PFSK-1 (cell line): ENCODE measurements around the gene ISOC1.

ENCODE experiments used
- FOXP2 ChIP-seq: optimal IDR thresholded peaks from 2 replicates; pipeline ENCODE3; 2011; ENCODE audit warnings: borderline replicate concordance, control low read depth, inconsistent platforms; ENCODE audit not compliant: insufficient read depth; ENCODE audit errors: extremely low read length, extremely low read depth
- POLR2AphosphoS5 ChIP-seq: IDR thresholded peaks from 2 replicates; pipeline ENCODE4 v1.6.1; 2012; ENCODE audit warnings: low read depth, mild to moderate bottlenecking, control low read depth, low read length, moderate library complexity
- REST ChIP-seq, 2 experiments: IDR thresholded peaks; 2 replicates each; pipeline versions ENCODE4 v1.6.1 to v1.8.0; 2011 to 2012; ENCODE audit warnings: low read depth in 2 of 2, low read length in 2 of 2, control low read depth in 1 of 2, inconsistent platforms in 1 of 2, mild to moderate bottlenecking in 1 of 2, moderate library complexity in 1 of 2; ENCODE audit not compliant: insufficient read depth in 1 of 2
- SIN3A ChIP-seq: IDR thresholded peaks from 2 replicates; pipeline ENCODE4 v1.6.1; 2012; ENCODE audit warnings: mild to moderate bottlenecking, low read length, moderate library complexity, borderline replicate concordance; ENCODE audit not compliant: insufficient read depth
- TAF1 ChIP-seq: IDR thresholded peaks from 2 replicates; pipeline ENCODE4 v1.6.1; 2012; ENCODE audit warnings: low read length, control low read depth, borderline replicate concordance; ENCODE audit not compliant: insufficient read depth

Gene ISOC1

GRCh38 chr5:129098488-129099183 is 4.1 kb downstream of the ISOC1 start:
- TF ChIP-seq TAF1 = no peak
- TF ChIP-seq REST (IDR thresholded peaks at IDR 0.05; ENCODE audit: insufficient read depth in 1 of 2, low read depth in 2 of 2, low read length in 2 of 2) = no peak
- TF ChIP-seq POLR2AphosphoS5 = no peak
- TF ChIP-seq SIN3A = no peak
- no peak for TF ChIP-seq FOXP2

- no peak for TF ChIP-seq FOXP2
- no peak for TF ChIP-seq TAF1
- TF ChIP-seq POLR2AphosphoS5 = no peak
- TF ChIP-seq SIN3A = no peak
- TF ChIP-seq REST (IDR thresholded peaks at IDR 0.05; ENCODE audit: insufficient read depth in 1 of 2, low read depth in 2 of 2, low read length in 2 of 2) = no peak
These were observed 4.6 kb downstream of the ISOC1 start for GRCh38 chr5:129099184-129099569.

DNA sequence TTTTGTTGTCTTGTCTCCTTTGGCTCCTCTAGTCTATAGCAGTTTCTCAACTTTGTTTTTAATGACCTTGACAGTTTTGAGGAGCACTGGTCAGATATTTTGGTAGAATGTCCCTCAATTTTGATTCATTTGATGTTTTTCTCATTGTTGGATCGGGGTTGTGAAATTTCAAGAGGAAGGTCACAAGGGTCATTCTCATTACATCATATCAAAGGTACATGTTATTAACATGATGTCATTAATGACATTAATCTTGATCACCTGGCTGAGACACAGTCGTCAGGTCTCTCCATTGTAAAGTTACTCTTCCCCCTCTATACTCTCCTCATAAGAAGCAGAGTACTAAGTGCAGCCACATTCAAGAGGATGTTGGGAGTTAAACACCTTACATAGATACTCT is 7.2 kb downstream of the ISOC1 start:
- TF ChIP-seq POLR2AphosphoS5 = no peak
- no peak for TF ChIP-seq REST (IDR thresholded peaks at IDR 0.05; ENCODE audit: insufficient read depth in 1 of 2, low read depth in 2 of 2, low read length in 2 of 2)
- TF ChIP-seq TAF1 = no peak
- TF ChIP-seq SIN3A = no peak
- no peak for TF ChIP-seq FOXP2

DNA sequence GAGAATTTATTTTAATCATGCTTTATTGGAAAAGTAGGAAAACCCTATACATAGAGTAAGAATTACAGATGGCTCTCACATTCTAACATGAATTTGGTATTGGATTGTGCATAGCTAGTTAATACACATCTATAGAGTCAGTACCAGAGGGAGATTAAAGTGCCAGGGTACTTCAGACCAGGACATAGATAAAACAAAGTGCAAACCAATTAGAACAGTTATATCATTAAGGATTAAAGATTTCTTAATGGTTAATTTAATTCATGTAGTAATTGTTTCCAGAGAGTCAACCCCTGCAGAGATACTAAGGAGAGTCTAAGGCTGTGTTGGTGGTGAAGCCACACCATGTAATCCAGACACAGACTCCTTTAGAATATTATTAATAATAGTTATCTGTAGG is 8.8 kb downstream of the ISOC1 start:
- TF ChIP-seq FOXP2 (no peak), SIN3A (no peak), TAF1 (no peak), REST (IDR thresholded peaks at IDR 0.05; ENCODE audit: insufficient read depth in 1 of 2, low read depth in 2 of 2, low read length in 2 of 2) (no peak), POLR2AphosphoS5 (no peak)

- TF ChIP-seq POLR2AphosphoS5 (no peak), SIN3A (no peak), FOXP2 (no peak), TAF1 (no peak), REST (IDR thresholded peaks at IDR 0.05; ENCODE audit: insufficient read depth in 1 of 2, low read depth in 2 of 2, low read length in 2 of 2) (no peak)
These were observed 10.4 kb downstream of the ISOC1 start for GRCh38 chr5:129104915-129105455.
